ENCODE results near the gene MAU2.
A peak's percentile ranks its signal among the peaks of the same experiment; 100 is the strongest.
"Not testable (repeated sequence)": the region's sequence is repeated elsewhere in the genome, so short reads cannot be mapped to it uniquely, and the experiment has no call there.

MAU2 gene

GRCh38 chr19:19385131-19385895 lies 64.7 kb downstream of the MAU2 start:
- DNase-seq, result peak; percentile 99

GRCh38 chr19:19385896-19386869 lies 65.6 kb downstream of the MAU2 start:
- DNase-seq, result peak in 1 of 2 experiments; percentile 48

DNA sequence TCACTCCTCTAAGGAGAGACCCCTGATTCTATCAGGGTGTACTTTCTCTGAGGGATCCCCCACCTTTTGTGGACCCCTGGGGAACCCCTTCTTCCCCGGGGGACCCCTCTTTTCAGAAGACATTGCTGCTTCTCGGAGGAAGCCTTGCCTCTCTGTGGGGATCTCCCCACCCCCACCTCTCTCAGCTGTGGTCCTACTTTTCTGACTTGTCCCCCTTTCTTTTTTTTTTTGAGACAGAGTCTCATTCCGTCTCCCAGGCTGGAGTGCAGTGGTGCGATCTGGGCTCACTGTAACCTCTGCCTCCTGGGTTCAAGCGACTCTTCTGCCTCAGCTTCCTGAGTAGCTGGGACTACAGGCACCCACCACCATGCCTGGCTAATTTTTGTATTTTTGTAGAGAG lies 66.5 kb downstream of the MAU2 start:
- DNase-seq, result no peak

DNA sequence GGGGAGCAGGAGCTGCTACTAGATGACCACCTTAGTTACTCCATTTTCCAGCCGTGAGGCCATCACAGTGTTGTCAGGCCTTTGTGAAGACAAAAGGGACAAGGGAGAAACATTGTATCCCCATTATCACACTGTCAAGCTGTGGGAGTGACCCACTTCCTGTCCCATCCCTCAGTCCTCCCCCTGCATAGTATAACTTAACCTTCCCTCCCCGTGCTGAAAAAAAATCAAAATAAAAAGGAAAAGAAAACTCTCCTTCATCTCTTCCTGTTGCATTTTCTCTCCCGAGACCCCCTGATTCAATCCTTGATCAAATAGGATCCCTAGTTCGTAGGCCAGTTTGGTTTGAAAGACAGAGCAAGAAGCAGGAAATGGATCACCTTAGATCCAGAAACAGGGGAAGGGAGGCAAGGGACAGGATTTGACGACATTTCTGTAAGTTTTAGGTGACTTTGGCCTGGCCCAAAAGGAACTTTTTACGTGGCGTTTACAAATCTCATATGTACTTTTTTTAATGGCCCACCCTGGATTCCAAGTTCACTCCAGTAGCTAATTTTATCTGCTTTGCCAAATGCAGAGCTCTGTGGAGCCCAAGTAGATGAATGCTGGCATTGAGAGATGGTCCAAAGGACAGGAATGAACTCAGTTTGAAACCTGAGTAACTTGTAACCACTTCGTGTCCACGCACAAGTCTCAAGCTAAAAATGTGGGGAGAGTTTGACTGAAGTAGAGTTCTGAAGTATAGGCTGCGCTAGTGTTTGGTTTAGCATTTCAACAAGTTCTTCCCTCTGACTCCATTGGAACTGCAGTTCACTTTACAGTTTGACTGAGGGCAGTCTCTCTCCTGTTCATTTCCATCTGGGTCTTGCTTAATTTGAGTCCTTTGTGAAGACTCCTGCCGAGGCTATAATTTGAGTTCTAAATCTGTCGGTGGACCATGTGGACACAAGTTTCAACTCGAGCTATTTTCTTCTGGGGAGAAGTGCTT lies 68.2 kb downstream of the MAU2 start:
- DNase-seq, result no peak

DNA sequence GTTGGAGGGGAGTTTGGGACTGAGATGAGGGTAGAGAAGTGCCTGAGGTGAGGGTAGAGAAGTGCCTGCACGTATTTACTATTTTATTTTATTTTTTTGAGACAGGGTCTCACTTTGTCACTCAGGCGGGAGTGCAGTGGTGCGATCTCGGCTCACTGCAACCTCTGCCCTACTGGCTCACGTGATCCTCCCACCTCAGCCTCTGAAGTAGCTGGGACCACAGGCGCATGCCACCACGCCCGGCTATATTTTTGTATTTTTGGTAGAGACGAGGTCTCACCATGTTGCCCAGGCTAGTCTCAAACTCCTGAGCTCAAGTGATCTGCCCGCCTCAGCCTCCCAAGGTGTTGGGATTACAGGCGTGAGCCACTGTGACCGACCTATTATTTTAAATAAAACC lies 69.1 kb downstream of the MAU2 start:
- not testable (repeated sequence) for DNase-seq

GRCh38 chr19:19394333-19394732 lies 73.7 kb downstream of the MAU2 start:
- DNase-seq, result not testable (repeated sequence)

DNA sequence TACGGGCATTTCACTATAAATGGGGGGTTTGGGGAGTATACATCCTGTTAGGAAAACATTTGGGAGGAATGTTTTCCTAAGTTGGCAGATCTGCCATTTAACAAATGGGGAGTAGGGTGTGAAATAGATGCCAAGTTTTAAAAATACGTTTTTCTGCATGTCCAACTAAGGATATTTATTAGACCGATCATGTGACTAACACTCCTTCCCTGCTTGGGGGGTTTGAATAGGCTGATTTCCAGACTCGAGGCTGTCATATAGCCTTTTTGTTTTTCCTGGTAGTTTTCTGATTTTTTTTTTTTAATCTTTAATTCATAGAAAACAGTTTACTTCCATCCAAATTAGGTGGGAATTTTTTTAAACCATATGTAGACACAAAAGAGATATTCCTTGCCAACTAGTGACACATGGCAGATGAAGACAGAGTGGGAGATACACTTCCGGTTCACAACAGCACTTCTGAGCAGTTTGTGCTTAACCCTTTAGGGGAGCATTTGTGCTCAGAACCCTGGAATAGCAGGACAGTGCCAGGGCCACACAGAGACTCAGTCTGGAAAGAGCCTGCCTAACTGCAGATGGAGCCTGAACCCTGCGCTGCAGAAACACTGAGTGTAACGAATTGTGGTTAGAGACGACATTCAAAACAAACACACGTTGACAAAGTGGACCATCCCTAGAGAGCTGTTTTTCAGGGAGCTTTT lies 79.3 kb downstream of the MAU2 start:
- DNase-seq, result no peak

GRCh38 chr19:19402656-19403372 lies 82.2 kb downstream of the MAU2 start:
- no peak for DNase-seq

GRCh38 chr19:19403373-19403901 lies 82.8 kb downstream of the MAU2 start:
- peak in 1 of 2 experiments; percentile 33 for DNase-seq

- peak; percentile 86 to 92 for DNase-seq
These were observed 84.5 kb downstream of the MAU2 start, which contains the start of gene GATAD2A for GRCh38 chr19:19404879-19405860. TSS of gene GATAD2A (plus strand) at chr19:19405675. CDS start at chr19:19465346, 59,671 bp downstream.

- DNase-seq, result peak; percentile 12 to 38
These were observed 85.6 kb downstream of the MAU2 start for GRCh38 chr19:19405971-19406877.

- DNase-seq, result no peak
These were observed 86.4 kb downstream of the MAU2 start for GRCh38 chr19:19406878-19407632.

DNA sequence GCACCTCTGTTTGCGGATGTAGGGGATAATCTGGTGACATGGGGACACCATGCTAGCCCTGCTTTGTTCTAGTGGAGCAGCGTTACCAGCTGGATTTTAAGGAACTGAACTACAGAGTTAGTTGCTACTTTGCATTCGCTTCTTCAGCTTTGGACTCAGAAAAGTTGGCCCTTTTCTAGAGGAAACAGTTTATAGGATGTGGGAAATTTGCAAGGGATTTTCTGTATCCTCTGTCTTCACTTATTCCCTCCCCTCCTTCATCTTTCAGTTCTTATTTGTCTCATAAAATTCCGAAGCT lies 87.0 kb downstream of the MAU2 start:
- no peak for DNase-seq

Measured in NCI-H2081 (cell line).